GM19023 (cell line): ENCODE results near the gene ZBTB12.
"Not testable (repeated sequence)": the region's sequence is repeated elsewhere in the genome, so short reads cannot be mapped to it uniquely, and the experiment has no call there.

Experiments used
- ATAC-seq: cut with Tn5 transposase; IDR thresholded peaks from one replicate; pipeline ENCODE4 v1.9.1; 2021; ENCODE audit warnings: mild to moderate bottlenecking, moderate library complexity; ENCODE audit not compliant: unreplicated experiment

The ZBTB12 gene

GRCh38 chr6:31851980-31852718 lies 49.7 kb downstream of the ZBTB12 start:
- ATAC-seq: not testable (repeated sequence)

- no peak for ATAC-seq
Observed at GRCh38 chr6:31851485-31851832, 50.4 kb downstream of the ZBTB12 start.

DNA sequence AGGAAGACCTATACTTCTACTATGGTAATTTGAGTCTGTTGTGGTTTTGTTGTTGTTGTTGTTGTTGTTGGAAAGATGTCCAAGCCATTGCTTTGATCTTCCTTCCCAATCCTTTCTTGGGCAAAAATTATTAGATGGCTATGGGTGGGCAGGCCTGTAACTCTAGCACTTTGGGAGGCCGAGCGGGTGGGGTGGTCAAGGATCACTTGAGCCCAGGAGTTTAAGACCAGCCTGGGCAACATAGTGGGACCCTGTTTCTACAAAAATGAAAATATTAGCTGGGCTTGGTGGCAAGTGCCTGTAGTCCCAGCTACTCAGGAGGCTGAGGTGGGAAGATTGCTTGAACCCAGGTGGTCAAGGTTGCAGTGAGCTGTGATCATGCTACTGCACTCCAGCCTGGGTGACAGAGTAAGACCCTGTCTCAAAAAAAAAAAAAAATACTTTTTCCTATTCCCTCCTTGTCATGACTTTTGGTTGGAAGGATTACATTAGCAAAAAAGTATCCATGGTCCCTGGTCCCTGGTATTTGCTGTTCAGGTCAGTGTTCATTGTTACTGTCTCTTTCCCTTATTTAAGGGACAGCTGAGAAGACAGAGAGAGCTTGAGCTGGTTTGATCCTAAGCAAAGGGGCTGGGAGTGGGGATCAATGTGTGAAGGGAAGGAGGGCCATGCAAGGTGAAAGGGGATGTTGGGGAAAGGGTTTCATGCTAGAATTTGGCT lies 51.0 kb downstream of the ZBTB12 start:
- ATAC-seq: no peak
